Thyroid gland (tissue), 4 donors: ENCODE results near the gene NISCH.

Experiments
- POLR2A ChIP-seq, 2 donors: fragments of 450-650 bp; IDR thresholded peaks; one replicate each; pipeline ENCODE4 v1.6.1; 2017; ENCODE audit warnings: antibody characterized with exemption in 2 of 2, mild to moderate bottlenecking in 2 of 2, moderate library complexity in 1 of 2
- TF ChIP-seq, protein P1 (sequence below), 6 experiments: fragments of 200-600 bp in 3 of 6; fragments of 450-650 bp in 3 of 6; sonication (generic) in 3 of 6; IDR thresholded peaks; one replicate each; pipeline ENCODE4 v1.5.1; 2016 to 2019; ENCODE audit warnings: antibody characterized with exemption in 6 of 6, mild to moderate bottlenecking in 2 of 6, inconsistent platforms in 1 of 6, moderate library complexity in 1 of 6

DNA sequence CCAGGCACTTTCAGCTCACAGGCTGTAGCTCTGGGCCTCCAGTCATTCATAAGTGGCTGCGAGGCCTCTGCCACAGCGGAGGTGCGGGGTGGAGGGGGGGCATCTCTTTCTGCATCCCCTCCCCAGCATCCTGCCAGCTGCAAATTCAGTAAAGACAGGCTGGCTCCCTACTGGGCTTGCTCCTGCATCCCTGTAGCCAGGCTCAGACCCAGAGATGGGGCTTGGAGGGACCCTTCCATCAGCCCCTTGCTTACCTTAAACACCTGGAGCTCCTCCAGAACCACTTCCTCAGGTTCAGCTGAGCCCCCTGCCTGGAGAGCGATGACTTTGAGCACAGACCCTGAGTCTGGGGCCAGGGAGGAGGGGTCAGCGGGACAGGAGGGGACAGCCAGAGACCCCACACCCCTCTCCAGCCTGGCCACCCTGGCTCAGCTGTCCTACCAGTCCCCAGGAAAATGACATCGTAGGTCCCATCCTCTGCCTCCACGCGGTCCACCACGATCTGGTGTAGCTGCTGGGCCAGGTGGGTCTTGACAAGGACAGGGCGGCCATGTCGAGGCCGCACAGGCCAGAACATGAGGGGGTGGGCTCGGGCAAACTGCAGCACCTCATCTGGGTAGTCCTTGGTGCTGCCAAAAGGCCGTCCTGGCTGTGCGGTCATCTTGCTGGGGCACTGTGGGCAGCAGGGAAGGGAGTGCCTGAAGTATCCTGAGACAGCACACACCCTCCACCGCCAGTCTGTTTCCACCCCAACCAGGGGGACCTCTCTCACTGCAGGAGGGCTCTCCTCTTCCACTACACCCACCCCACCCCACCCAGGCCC, 15.8 kb upstream of the NISCH start:
- TF ChIP-seq, protein P1, sequence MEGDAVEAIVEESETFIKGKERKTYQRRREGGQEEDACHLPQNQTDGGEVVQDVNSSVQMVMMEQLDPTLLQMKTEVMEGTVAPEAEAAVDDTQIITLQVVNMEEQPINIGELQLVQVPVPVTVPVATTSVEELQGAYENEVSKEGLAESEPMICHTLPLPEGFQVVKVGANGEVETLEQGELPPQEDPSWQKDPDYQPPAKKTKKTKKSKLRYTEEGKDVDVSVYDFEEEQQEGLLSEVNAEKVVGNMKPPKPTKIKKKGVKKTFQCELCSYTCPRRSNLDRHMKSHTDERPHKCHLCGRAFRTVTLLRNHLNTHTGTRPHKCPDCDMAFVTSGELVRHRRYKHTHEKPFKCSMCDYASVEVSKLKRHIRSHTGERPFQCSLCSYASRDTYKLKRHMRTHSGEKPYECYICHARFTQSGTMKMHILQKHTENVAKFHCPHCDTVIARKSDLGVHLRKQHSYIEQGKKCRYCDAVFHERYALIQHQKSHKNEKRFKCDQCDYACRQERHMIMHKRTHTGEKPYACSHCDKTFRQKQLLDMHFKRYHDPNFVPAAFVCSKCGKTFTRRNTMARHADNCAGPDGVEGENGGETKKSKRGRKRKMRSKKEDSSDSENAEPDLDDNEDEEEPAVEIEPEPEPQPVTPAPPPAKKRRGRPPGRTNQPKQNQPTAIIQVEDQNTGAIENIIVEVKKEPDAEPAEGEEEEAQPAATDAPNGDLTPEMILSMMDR (IDR thresholded peaks at IDR 0.05), result no peak
- TF ChIP-seq POLR2A (IDR thresholded peaks at IDR 0.05), result no peak
